GM19193 (cell line): ENCODE results near the gene GNG14.

ENCODE experiments used
- POLR2A ChIP-seq: IDR thresholded peaks from 4 replicates; pipeline ENCODE4 v1.6.1; 2011; ENCODE audit not compliant: insufficient read depth, insufficient read length; ENCODE audit errors: extremely low read depth

The GNG14 gene

GRCh38 chr19:12687496-12688196 lies at the start of gene GNG14:
GNG14 (plus strand) TSS chr19:12687998; CDS start chr19:12688049, 51 bp downstream.
- no peak for TF ChIP-seq POLR2A

- no peak for TF ChIP-seq POLR2A
Observed at GRCh38 chr19:12638611-12639182, 49.1 kb upstream of the GNG14 start.

DNA sequence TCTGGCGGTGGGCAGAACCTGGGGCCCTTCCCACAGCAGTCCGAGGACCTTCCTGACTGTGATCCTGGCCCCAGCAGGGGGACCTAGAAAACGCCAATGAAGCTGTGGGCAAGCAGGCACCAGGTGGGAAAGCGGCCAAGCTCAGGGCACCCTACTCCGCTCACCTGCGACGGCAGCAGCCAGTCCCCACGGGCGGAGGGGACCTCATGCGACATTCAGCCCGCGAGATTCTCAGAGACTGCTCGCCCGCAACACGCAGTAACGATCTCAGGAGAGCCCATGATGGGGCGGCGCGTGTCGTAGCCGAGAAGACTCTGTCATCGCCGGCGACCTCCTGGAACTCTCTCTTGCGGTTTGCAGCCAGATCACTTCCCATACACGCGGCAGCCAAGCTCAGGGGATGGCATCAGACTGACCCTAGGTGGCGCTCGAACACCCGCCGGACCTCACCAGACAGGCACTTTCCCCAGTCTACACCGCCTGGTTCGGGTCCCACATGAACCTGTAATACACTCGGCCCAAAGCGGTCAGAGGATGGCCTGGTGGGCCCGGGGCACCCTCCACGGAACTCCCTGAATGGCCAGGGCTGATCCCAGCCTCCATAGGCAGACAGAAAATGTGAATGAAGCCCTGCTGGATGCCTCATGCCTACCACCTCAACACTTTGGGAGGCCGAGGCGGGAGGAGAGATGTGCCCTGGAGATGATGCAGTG lies 47.7 kb upstream of the GNG14 start:
- TF ChIP-seq POLR2A, result no peak

- TF ChIP-seq POLR2A, result no peak
Observed at GRCh38 chr19:12641456-12641855, 46.3 kb upstream of the GNG14 start.

GRCh38 chr19:12642506-12642905 lies 45.3 kb upstream of the GNG14 start:
- no peak for TF ChIP-seq POLR2A

GRCh38 chr19:12646551-12646950 lies 41.2 kb upstream of the GNG14 start:
- no peak for TF ChIP-seq POLR2A

- no peak for TF ChIP-seq POLR2A
Observed at GRCh38 chr19:12647047-12647446, 40.8 kb upstream of the GNG14 start.

- no peak for TF ChIP-seq POLR2A
Observed at GRCh38 chr19:12647490-12648071, 40.2 kb upstream of the GNG14 start.

DNA sequence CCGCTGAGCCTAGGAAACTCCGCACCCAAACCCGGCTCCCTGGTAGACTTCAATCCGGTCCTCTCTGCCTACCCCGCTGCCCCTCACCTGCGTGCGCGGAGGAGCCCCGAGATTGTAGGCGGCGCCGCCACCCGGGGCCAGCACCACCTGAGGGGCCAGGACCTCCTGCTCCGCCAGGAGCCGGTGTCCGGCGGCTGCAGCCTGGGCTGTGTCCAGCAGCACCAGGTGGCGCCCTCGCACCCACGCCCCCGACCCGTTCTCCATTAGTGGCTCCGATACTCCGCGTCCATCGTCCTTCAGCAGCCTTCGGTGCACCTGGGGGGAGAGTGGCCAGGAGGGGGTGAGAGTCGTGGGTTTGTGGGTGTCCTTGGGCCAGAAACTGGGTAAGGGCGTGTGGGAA lies 39.7 kb upstream of the GNG14 start:
- TF ChIP-seq POLR2A, result no peak

DNA sequence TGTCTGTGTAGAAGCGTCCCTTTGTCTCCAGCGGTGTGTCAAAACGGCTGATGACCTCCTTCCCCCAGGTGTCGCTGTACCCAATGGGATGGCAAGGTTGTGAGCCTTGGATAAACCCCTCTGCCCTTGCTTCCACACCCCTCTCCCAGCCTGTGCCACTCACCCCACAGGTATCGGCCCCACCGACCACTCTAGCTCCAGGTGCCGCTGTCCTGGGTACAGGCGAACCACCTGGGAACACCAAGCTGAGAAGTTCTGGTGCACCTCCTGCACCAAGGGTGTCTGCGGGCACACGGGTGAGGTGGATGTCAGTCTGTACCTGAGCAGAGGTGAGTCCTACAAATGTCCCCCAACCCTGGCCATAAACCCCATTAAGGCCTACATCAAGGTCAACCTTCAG lies 37.9 kb upstream of the GNG14 start:
- TF ChIP-seq POLR2A, result no peak

GRCh38 chr19:12652219-12652618 lies 35.6 kb upstream of the GNG14 start:
- no peak for TF ChIP-seq POLR2A

GRCh38 chr19:12655546-12655945 lies 32.3 kb upstream of the GNG14 start:
- TF ChIP-seq POLR2A, result no peak

GRCh38 chr19:12656899-12657571 lies 30.8 kb upstream of the GNG14 start:
- TF ChIP-seq POLR2A, result no peak

DNA sequence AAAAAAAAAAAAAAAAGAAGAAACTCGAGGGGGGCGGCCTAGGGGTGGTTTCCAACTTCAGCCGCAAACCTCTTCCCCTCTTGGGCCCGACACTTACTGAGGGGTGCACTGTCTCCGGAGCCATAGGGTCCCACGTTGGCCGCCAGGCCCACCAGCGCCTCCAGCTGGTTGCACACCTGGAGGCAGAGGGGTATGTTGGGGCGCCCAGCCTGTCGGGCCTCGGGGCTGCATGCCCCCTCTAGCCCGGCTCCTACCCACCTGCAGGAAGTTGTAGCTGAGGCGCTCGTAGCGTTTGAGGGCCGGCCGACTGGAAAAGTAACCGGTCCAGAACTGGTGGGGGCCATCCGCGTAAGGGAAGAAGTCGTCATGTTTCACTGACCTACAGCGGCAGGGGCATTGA lies 29.8 kb upstream of the GNG14 start:
- TF ChIP-seq POLR2A, result no peak

- TF ChIP-seq POLR2A, result no peak
Observed at GRCh38 chr19:12660980-12661379, 26.8 kb upstream of the GNG14 start.

- TF ChIP-seq POLR2A, result no peak
Observed at GRCh38 chr19:12664406-12665280, 23.2 kb upstream of the GNG14 start.
